ENCODE data around the gene ATP8A2. TPM values are rescaled to one million over a fixed set of nuclear protein-coding genes. Genes with fewer than 3 reads are reported as not detected.

ATP8A2 gene
- total RNA-seq, 1 donor from 2014 or later: 1.7 TPM

DNA sequence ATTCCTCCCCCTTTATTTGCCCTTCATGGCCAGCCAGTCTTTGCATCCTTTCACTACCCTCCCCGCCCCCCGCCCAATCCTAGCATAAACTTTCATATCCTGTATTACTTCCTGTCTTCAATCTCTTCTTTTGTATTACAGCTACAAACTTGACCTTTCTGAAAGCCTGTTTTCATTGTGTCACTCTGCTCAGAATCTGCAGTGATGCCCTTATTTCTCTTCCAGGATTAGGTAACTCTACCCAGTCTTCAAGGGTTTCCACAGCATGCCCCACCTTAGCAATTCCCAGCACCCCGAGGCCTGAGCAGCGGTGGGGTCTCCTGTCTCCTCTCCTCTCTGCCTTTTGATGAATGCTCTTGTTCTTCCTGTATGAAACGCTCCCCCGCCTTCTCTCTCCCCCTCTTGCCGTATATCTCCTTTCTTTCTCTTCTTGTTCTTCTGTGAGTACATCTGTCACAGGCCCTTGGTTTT lies 534.5 kb downstream of the ATP8A2 start:
- Histone ChIP-seq H3K4me3 (no peak overlapping the region), H3K27me3 (ENCODE audit: low read depth) (no peaks in the 10 kb centered on the region), H3K27ac (no peak overlapping the region), H3K9me3 (no peaks in the 10 kb centered on the region), H3K36me3 (no peaks in the 10 kb centered on the region), H3K4me1 (no peaks in the 10 kb centered on the region)
- no peak for DNase-seq
- ATAC-seq: no peak
- intact Hi-C loops (cut with DNase I): no loop called here
- TF ChIP-seq, protein P1, sequence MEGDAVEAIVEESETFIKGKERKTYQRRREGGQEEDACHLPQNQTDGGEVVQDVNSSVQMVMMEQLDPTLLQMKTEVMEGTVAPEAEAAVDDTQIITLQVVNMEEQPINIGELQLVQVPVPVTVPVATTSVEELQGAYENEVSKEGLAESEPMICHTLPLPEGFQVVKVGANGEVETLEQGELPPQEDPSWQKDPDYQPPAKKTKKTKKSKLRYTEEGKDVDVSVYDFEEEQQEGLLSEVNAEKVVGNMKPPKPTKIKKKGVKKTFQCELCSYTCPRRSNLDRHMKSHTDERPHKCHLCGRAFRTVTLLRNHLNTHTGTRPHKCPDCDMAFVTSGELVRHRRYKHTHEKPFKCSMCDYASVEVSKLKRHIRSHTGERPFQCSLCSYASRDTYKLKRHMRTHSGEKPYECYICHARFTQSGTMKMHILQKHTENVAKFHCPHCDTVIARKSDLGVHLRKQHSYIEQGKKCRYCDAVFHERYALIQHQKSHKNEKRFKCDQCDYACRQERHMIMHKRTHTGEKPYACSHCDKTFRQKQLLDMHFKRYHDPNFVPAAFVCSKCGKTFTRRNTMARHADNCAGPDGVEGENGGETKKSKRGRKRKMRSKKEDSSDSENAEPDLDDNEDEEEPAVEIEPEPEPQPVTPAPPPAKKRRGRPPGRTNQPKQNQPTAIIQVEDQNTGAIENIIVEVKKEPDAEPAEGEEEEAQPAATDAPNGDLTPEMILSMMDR (IDR thresholded peaks at IDR 0.05): no peak

DNA sequence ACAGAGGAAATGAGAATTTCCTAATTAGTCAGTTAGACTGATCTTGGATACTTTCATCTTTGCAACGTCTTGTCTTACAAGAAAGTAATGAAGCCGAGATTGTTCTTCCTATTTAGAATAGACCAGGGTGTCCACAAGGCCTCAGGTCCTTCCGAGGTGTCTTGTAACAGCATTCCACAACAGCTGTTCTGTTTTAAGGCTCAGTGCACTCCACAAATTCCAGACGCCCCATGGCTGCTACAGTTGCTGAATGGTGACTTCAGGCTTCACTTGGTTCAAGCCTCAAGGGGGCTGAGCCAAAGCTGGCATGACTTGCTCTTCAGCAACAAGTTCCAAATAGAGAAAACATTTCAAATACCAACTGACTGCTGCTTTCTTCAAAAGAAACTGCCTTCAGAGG lies 536.6 kb downstream of the ATP8A2 start:
- ATAC-seq: no peak
- intact Hi-C loops (cut with DNase I): no loop called here
- Histone ChIP-seq H3K36me3 (no peaks in the 10 kb centered on the region), H3K9me3 (no peaks in the 10 kb centered on the region), H3K27ac (no peak overlapping the region), H3K4me1 (no peaks in the 10 kb centered on the region), H3K4me3 (no peak overlapping the region), H3K27me3 (ENCODE audit: low read depth) (no peaks in the 10 kb centered on the region)
- no peak for DNase-seq
- TF ChIP-seq, protein P1 (IDR thresholded peaks at IDR 0.05): no peak

- no peaks in the 10 kb centered on the region for H3K9me3 ChIP-seq
- no peaks in the 10 kb centered on the region for H3K27me3 ChIP-seq (ENCODE audit: low read depth)
- intact Hi-C loops (cut with DNase I): no loop called here
- no peak for DNase-seq
- no peak overlapping the region for H3K4me3 ChIP-seq
- H3K36me3 ChIP-seq: no peaks in the 10 kb centered on the region
- H3K4me1 ChIP-seq: no peaks in the 10 kb centered on the region
- TF ChIP-seq, protein P1 (IDR thresholded peaks at IDR 0.05): no peak
- H3K27ac ChIP-seq: no peak overlapping the region
- ATAC-seq: no peak
These were observed 538.5 kb downstream of the ATP8A2 start for GRCh38 chr13:25910243-25910642.

- no peak overlapping the region for H3K27ac ChIP-seq
- intact Hi-C loops (cut with DNase I): no loop called here
These were observed 539.2 kb downstream of the ATP8A2 start for GRCh38 chr13:25910991-25911419.

DNA sequence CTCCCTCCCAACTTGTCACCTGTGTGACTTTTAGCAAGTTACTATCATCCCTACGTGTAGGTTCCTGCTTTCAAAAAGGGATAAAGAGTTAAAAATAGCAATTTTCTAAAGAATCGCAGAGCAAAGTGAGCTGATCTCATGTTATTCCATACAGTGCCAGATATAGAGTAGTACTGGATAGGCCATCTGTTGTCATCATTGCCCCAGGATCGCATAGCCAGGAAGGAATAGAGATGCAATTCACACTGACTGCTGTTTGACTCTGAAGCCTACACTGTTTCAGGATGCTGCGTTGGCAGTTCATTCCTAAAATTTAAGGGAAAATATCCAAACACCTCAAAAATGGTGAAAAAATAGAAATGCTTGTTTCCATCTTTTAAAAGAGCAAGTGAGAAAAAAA lies 541.2 kb downstream of the ATP8A2 start:
- H3K4me3 ChIP-seq: no peak overlapping the region
- H3K27me3 ChIP-seq (ENCODE audit: low read depth): no peaks in the 10 kb centered on the region
- TF ChIP-seq, protein P1 (IDR thresholded peaks at IDR 0.05): no peak
- H3K36me3 ChIP-seq: no peaks in the 10 kb centered on the region
- H3K27ac ChIP-seq: no peak overlapping the region
- H3K4me1 ChIP-seq: no peaks in the 10 kb centered on the region
- ATAC-seq (no peak), DNase-seq (no peak)
- H3K9me3 ChIP-seq: no peaks in the 10 kb centered on the region
- intact Hi-C loops (cut with DNase I): no loop called here

More at GRCh38 chr13:25910991-25911419, 539.2 kb downstream of the ATP8A2 start:
- no peaks in the 10 kb centered on the region for H3K36me3 ChIP-seq
- no peaks in the 10 kb centered on the region for H3K4me1 ChIP-seq
- TF ChIP-seq, protein P1 (IDR thresholded peaks at IDR 0.05): no peak
- ATAC-seq: no peak
- DNase-seq: no peak
- H3K27me3 ChIP-seq (ENCODE audit: low read depth): no peaks in the 10 kb centered on the region
- no peak overlapping the region for H3K4me3 ChIP-seq
- no peaks in the 10 kb centered on the region for H3K9me3 ChIP-seq

All from lower lobe of right lung (tissue), 2 donors.